Naive thymus-derived CD4-positive, alpha-beta T cell (primary cell): ENCODE measurements around the gene ZNF480. TPM values are rescaled to one million over a fixed set of nuclear protein-coding genes. Genes with fewer than 3 reads are reported as not detected.

Source experiments
- ATAC-seq: fragments of 150-1000 bp; cut with Tn5 transposase; 2 replicates; pipeline ENCODE4 v1.10.0; 2021; ENCODE audit warnings: mild to moderate bottlenecking, moderate library complexity
- CTCF ChIA-PET: fragments of 350-600 bp; sonication (Branson Sonifier 250); formaldehyde crosslinking; loops from one replicate; lab custom pipeline; 2021; ENCODE audit warnings: antibody characterized with exemption; lab: Charles Lee
- POLR2A ChIA-PET: fragments of 350-600 bp; sonication (Branson Sonifier 250); formaldehyde crosslinking; loops from one replicate; lab custom pipeline; 2021; ENCODE audit warnings: antibody characterized with exemption, inconsistent platforms; lab: Charles Lee
- DNase-seq, 9 donors: peaks; one replicate each; pipeline versions ENCODE4 v3.0.0 to v3.0.0-alpha.2; 2020 to 2022; ENCODE audit warnings: mixed read lengths in 1 of 9
- H3K27ac ChIP-seq: one replicate; pipeline ENCODE4 v1.7.0; 2013; ENCODE audit warnings: mild to moderate bottlenecking, low read depth, low read length, moderate library complexity
- H3K27me3 ChIP-seq, 2 donors: one replicate each; pipeline ENCODE4 v1.7.0; 2013; ENCODE audit warnings: low read length in 2 of 2, mild to moderate bottlenecking in 2 of 2, moderate library complexity in 2 of 2; ENCODE audit not compliant: control insufficient read depth in 2 of 2, insufficient read depth in 2 of 2
- H3K36me3 ChIP-seq, 3 experiments: 1 replicate in 2 of 3; 2 replicates in 1 of 3; pipeline ENCODE4 v1.7.0; 2013; ENCODE audit warnings: low read length in 3 of 3, mild to moderate bottlenecking in 3 of 3, moderate library complexity in 1 of 3; ENCODE audit not compliant: insufficient read depth in 3 of 3, control insufficient read depth in 2 of 3
- H3K4me1 ChIP-seq, 2 donors: one replicate each; pipeline ENCODE4 v1.7.0; 2013; ENCODE audit warnings: low read length in 2 of 2, mild to moderate bottlenecking in 2 of 2, moderate library complexity in 1 of 2; ENCODE audit not compliant: control insufficient read depth in 2 of 2, insufficient read depth in 2 of 2
- H3K4me3 ChIP-seq: 2 replicates; pipeline ENCODE4 v1.7.0; 2013; ENCODE audit warnings: mild to moderate bottlenecking, low read length
- H3K9me3 ChIP-seq, 3 experiments: 1 replicate in 2 of 3; 2 replicates in 1 of 3; pipeline ENCODE4 v1.7.0; 2013; ENCODE audit warnings: low read length in 3 of 3; ENCODE audit not compliant: control insufficient read depth in 2 of 3
- H3K27ac Mint-ChIP-seq, 9 donors: one replicate each; pipeline ENCODE4 v1.8.0; 2020 to 2022; ENCODE audit warnings: mixed read lengths in 9 of 9, mild to moderate bottlenecking in 8 of 9, moderate library complexity in 5 of 9, inconsistent platforms in 2 of 9
- H3K27me3 Mint-ChIP-seq, 5 donors: one replicate each; pipeline ENCODE4 v1.8.0; 2021 to 2022; ENCODE audit warnings: mixed read lengths in 5 of 5, mild to moderate bottlenecking in 1 of 5
- H3K36me3 Mint-ChIP-seq, 5 donors: one replicate each; pipeline ENCODE4 v1.8.0; 2020 to 2022; ENCODE audit warnings: mixed read lengths in 5 of 5, mild to moderate bottlenecking in 3 of 5, inconsistent platforms in 1 of 5
- H3K4me1 Mint-ChIP-seq, 7 donors: one replicate each; pipeline ENCODE4 v1.8.0; 2020 to 2022; ENCODE audit warnings: mixed read lengths in 7 of 7, mild to moderate bottlenecking in 3 of 7, inconsistent platforms in 1 of 7
- H3K4me3 Mint-ChIP-seq, 10 donors: one replicate each; pipeline ENCODE4 v1.8.0; 2020 to 2022; ENCODE audit warnings: mild to moderate bottlenecking in 10 of 10, mixed read lengths in 10 of 10, moderate library complexity in 6 of 10, inconsistent platforms in 2 of 10
- H3K9me3 Mint-ChIP-seq, 11 donors: one replicate each; pipeline ENCODE4 v1.8.0; 2020 to 2022; ENCODE audit warnings: mixed read lengths in 11 of 11, mild to moderate bottlenecking in 4 of 11, inconsistent platforms in 1 of 11, moderate library complexity in 1 of 11
- intact Hi-C, 2 donors: fragments of 100-400 bp; cut with micrococcal nuclease; formaldehyde crosslinking; loops; one replicate each; pipeline ENCODE4 v1.15.1; 2023
- polyA plus RNA-seq, 2 donors: library from polyadenylated mRNA; unstranded; fragments of 300-500 nt; fragmentation: Illumina TruSeq; gene quantifications; one replicate each; pipeline ENCODE4 v1.2.3, GENCODE V29; 2021
- total RNA-seq, 6 experiments: library from RNA in 5 of 6; stranded (reverse) in 5 of 6; gene quantifications; 1 replicate in 5 of 6; 2 replicates in 1 of 6; pipeline ENCODE4 v1.2.3 and lab custom pipeline; 2021 to 2026

Gene ZNF480
- total and polyA plus RNA-seq, 7 experiments from 2014 or later, result 8.5 to 29.0 (median 20.8) TPM

GRCh38 chr19:52345162-52345561 lies 48.2 kb downstream of the ZNF480 start:
- no peak overlapping the region for H3K27ac ChIP-seq
- ChIA-PET POLR2A (interaction anchor here (0.6 kb wide), 1 partner anchor 230 kb away, joined by 3 read pairs; no protein-coding TSS in a partner anchor), CTCF (no interaction called here)
- intact Hi-C loops, result no loop called here
- no peak for DNase-seq
- no peaks in the 10 kb centered on the region for H3K4me1 ChIP-seq
- peaks cover 12 to 42% (median 29%) of the 10 kb centered on the region in 5 donors for H3K36me3 Mint-ChIP-seq
- H3K4me3 Mint-ChIP-seq, result peak overlapping the region in 1 of 10 donors; percentile 30
- peaks cover 0 to 11% (median 0%) of the 10 kb centered on the region in 3 experiments for H3K36me3 ChIP-seq
- no peaks in the 10 kb centered on the region for H3K27me3 ChIP-seq
- H3K9me3 ChIP-seq, result peaks cover 0 to 4% (median 0%) of the 10 kb centered on the region in 3 experiments
- H3K27me3 Mint-ChIP-seq, result no peaks in the 10 kb centered on the region
- H3K4me1 Mint-ChIP-seq, result no peaks in the 10 kb centered on the region
- no peak overlapping the region for H3K27ac Mint-ChIP-seq
- H3K9me3 Mint-ChIP-seq, result peaks cover 7 to 78% (median 31%) of the 10 kb centered on the region in 11 donors
- no peak for ATAC-seq
- no peak overlapping the region for H3K4me3 ChIP-seq

- peaks cover 12 to 95% (median 41%) of the 10 kb centered on the region in 11 donors for H3K9me3 Mint-ChIP-seq
Observed at GRCh38 chr19:52351512-52351911, 54.5 kb downstream of the ZNF480 start.

DNA sequence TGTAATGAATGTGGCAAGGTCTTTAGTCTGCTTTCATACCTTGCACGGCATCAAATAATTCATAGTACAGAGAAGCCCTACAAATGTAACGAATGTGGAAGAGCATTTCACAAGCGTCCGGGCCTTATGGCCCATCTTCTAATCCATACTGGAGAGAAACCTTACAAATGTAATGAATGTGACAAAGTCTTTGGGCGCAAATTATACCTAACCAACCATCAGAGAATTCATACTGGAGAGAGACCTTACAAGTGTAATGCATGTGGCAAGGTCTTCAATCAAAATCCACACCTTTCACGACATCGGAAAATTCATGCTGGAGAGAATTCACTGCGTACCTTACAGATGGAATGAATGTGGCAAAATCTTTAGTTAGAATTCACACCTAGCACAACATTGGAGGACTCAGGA lies 69.5 kb downstream of the ZNF480 start:
- Mint-ChIP-seq H3K9me3 (peaks cover 16 to 96% (median 64%) of the 10 kb centered on the region in 11 donors), H3K4me1 (peaks cover 2 to 17% (median 14%) of the 10 kb centered on the region in 7 donors), H3K36me3 (peaks cover 31 to 59% (median 44%) of the 10 kb centered on the region in 5 donors)

More at GRCh38 chr19:52351512-52351911, 54.5 kb downstream of the ZNF480 start:
- no peak overlapping the region for H3K27ac Mint-ChIP-seq
- no peak for ATAC-seq
- peaks cover 0 to 40% (median 4%) of the 10 kb centered on the region in 3 experiments for H3K36me3 ChIP-seq
- peaks cover 0 to 35% (median 7%) of the 10 kb centered on the region in 3 experiments for H3K9me3 ChIP-seq
- no peaks in the 10 kb centered on the region for H3K4me1 Mint-ChIP-seq
- H3K27ac ChIP-seq, result no peak overlapping the region
- DNase-seq, result no peak
- H3K36me3 Mint-ChIP-seq, result peaks cover 15 to 73% (median 65%) of the 10 kb centered on the region in 5 donors
- ChIA-PET POLR2A (no interaction called here), CTCF (no interaction called here)
- no peaks in the 10 kb centered on the region for H3K27me3 ChIP-seq
- no peak overlapping the region for H3K4me3 Mint-ChIP-seq
- no peaks in the 10 kb centered on the region for H3K4me1 ChIP-seq
- no peak overlapping the region for H3K4me3 ChIP-seq
- intact Hi-C loops, result no loop called here
- no peaks in the 10 kb centered on the region for H3K27me3 Mint-ChIP-seq

GRCh38 chr19:52369559-52370340 lies 72.8 kb downstream of the ZNF480 start, which contains the start of gene ZNF880:
Gene ZNF880 (plus strand): TSS chr19:52369923. CDS start chr19:52369966, 43 bp downstream.
- Mint-ChIP-seq H3K9me3 (peaks cover 14 to 88% (median 63%) of the 10 kb centered on the region in 11 donors), H3K4me1 (peaks cover 2 to 19% (median 17%) of the 10 kb centered on the region in 7 donors), H3K4me3 (peak within 1 kb of the TSS; percentile 90 to 98 (median 94)), H3K27ac (peak within 1 kb of the TSS; percentile 96 to 99 (median 98)), H3K27me3 (no peaks in the 10 kb centered on the region), H3K36me3 (peaks cover 34 to 66% (median 52%) of the 10 kb centered on the region in 5 donors)
- Histone ChIP-seq H3K27me3 (no peaks in the 10 kb centered on the region), H3K9me3 (peaks cover 3 to 68% (median 4%) of the 10 kb centered on the region in 3 experiments), H3K27ac (peak within 1 kb of the TSS; percentile 92), H3K4me3 (peak within 1 kb of the TSS; percentile 100), H3K36me3 (peaks cover 3 to 38% (median 8%) of the 10 kb centered on the region in 3 experiments), H3K4me1 (peaks cover 4 to 5% of the 10 kb centered on the region in 2 donors)
- ChIA-PET CTCF (interaction anchor here (0.6 kb wide), 1 partner anchor 157 kb away, joined by 3 read pairs; no protein-coding TSS in a partner anchor), POLR2A (interaction anchor here (0.6 to 1.4 kb wide), 6 partner anchors 29 to 621 kb away, joined by 3 to 5 read pairs (median 4); partner anchors contain the start of genes ZNF528 and ZNF610)
- intact Hi-C loops, result loop anchor here (1.0 to 10.0 kb wide), 8 partner anchors 28 to 445 kb away; partner anchors contain the start of genes ZNF528 (in 2 of the 2), ZNF610 (in 2 of the 2), ZNF432 (in 1 of the 2) and ZNF480 (in 1 of the 2)
- peak; percentile 81 to 92 (median 88) for DNase-seq
- peak; percentile 97 for ATAC-seq

More for the DNA sequence above, 69.5 kb downstream of the ZNF480 start:
- Histone ChIP-seq H3K36me3 (peaks cover 0 to 19% (median 3%) of the 10 kb centered on the region in 3 experiments), H3K4me1 (peaks cover 4 to 5% of the 10 kb centered on the region in 2 donors), H3K27ac (no peak overlapping the region), H3K27me3 (no peaks in the 10 kb centered on the region), H3K9me3 (peaks cover 0 to 62% (median 4%) of the 10 kb centered on the region in 3 experiments), H3K4me3 (no peak overlapping the region)
- intact Hi-C loops, result loop anchor here in 1 of 2 donors (10.0 kb wide), 1 partner anchor 442 kb away; the partner anchor contains the start of gene ZNF613
- DNase-seq (no peak), ATAC-seq (no peak)
- H3K27me3 Mint-ChIP-seq, result no peaks in the 10 kb centered on the region
- POLR2A ChIA-PET, result no interaction called here
- H3K4me3 Mint-ChIP-seq, result peak overlapping the region in 1 of 10 donors; percentile 11
- H3K27ac Mint-ChIP-seq, result no peak overlapping the region
- CTCF ChIA-PET, result no interaction called here

DNA sequence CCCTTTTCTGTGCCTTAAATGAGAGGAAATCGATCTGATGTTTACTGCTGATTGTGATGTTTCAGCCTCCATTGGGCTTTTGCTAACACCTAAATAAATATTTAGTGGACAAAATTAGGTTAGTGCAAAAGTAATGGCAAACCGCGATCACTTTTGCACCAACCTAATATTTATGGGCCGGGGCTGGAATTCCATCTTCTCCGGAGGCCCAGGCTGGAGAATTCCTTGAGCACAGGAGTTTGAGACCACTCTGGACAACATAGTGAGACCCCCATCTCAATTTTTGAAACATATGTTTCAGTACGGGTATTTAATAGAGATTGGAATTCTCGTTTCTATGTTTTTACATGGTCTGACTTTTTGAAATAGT lies 73.4 kb downstream of the ZNF480 start:
- Mint-ChIP-seq H3K4me1 (peaks cover 2 to 19% (median 17%) of the 10 kb centered on the region in 7 donors), H3K9me3 (peaks cover 13 to 88% (median 64%) of the 10 kb centered on the region in 11 donors), H3K27me3 (no peaks in the 10 kb centered on the region), H3K36me3 (peaks cover 36 to 69% (median 56%) of the 10 kb centered on the region in 5 donors), H3K27ac (peak overlapping the region; percentile 96 to 99 (median 98)), H3K4me3 (peak overlapping the region; percentile 90 to 98 (median 94))
- Histone ChIP-seq H3K9me3 (peaks cover 3 to 64% (median 4%) of the 10 kb centered on the region in 3 experiments), H3K4me1 (peaks cover 4 to 5% of the 10 kb centered on the region in 2 donors), H3K36me3 (peaks cover 3 to 42% (median 9%) of the 10 kb centered on the region in 3 experiments), H3K27me3 (no peaks in the 10 kb centered on the region), H3K27ac (peak overlapping the region; percentile 92), H3K4me3 (peak overlapping the region; percentile 100)
- intact Hi-C loops, result loop anchor here (1.0 kb wide), 2 partner anchors 34 to 73 kb away; partner anchors contain the start of genes ZNF480 (in 1 of the 2) and ZNF610 (in 1 of the 2)
- ChIA-PET POLR2A (interaction anchor here (1.0 to 1.4 kb wide), 4 partner anchors 28 to 365 kb away, joined by 3 to 5 read pairs (median 4); partner anchors contain the start of gene ZNF528), CTCF (no interaction called here)
- ATAC-seq (no peak), DNase-seq (no peak)
